GM12872 (cell line): ENCODE results near the gene TRABD.

Source experiments
- TF ChIP-seq, protein P1 (sequence below): IDR thresholded peaks from 3 replicates; pipeline ENCODE4 v1.5.1; 2011; ENCODE audit warnings: low read depth, mild to moderate bottlenecking, low read length, moderate library complexity; ENCODE audit not compliant: insufficient read depth

The TRABD gene

GRCh38 chr22:50186181-50186714 lies 535 bp downstream of the TRABD start:
- TF ChIP-seq, protein P1, sequence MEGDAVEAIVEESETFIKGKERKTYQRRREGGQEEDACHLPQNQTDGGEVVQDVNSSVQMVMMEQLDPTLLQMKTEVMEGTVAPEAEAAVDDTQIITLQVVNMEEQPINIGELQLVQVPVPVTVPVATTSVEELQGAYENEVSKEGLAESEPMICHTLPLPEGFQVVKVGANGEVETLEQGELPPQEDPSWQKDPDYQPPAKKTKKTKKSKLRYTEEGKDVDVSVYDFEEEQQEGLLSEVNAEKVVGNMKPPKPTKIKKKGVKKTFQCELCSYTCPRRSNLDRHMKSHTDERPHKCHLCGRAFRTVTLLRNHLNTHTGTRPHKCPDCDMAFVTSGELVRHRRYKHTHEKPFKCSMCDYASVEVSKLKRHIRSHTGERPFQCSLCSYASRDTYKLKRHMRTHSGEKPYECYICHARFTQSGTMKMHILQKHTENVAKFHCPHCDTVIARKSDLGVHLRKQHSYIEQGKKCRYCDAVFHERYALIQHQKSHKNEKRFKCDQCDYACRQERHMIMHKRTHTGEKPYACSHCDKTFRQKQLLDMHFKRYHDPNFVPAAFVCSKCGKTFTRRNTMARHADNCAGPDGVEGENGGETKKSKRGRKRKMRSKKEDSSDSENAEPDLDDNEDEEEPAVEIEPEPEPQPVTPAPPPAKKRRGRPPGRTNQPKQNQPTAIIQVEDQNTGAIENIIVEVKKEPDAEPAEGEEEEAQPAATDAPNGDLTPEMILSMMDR: no peak

DNA sequence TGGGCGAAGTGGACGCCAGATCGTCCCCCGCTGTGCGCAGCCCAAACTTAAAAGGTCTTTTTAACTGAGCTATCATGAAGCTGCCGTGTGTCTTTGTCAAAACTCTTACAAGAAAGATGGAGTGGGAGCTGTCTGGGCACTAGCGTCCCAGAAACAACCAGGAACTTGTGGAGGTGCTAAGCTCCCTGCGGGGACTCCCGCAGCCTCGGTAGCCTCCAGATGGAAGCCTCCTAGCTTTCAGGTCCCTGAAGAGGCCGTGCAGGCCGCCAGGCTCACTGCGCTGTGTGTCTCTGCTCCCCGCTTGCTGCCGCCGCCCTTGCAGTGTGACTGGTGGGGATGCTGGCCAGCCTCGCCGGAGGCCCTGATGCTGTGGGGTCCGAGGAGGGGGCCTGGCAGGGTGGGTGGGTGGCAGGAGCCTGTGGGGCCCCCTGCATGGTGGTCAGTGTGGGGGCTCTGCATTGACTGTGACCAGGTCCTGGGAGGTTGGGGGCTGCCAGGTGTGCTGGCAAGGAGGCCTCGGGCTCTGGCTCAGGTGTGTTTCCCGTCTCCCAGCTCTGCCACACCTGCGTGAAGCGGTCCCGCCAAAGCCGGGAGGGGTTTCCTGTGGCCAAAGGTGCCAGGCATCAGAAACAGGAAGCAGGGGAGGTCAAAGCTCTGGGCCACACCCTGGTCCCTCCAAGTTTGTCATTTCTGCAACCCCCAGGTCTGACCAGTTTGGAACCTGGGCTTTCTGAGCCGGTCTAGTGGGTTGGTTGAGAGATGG lies 1.2 kb downstream of the TRABD start:
- TF ChIP-seq, protein P1: no peak

- TF ChIP-seq, protein P1: no peak
Measured at GRCh38 chr22:50188356-50188755, 2.6 kb downstream of the TRABD start.

DNA sequence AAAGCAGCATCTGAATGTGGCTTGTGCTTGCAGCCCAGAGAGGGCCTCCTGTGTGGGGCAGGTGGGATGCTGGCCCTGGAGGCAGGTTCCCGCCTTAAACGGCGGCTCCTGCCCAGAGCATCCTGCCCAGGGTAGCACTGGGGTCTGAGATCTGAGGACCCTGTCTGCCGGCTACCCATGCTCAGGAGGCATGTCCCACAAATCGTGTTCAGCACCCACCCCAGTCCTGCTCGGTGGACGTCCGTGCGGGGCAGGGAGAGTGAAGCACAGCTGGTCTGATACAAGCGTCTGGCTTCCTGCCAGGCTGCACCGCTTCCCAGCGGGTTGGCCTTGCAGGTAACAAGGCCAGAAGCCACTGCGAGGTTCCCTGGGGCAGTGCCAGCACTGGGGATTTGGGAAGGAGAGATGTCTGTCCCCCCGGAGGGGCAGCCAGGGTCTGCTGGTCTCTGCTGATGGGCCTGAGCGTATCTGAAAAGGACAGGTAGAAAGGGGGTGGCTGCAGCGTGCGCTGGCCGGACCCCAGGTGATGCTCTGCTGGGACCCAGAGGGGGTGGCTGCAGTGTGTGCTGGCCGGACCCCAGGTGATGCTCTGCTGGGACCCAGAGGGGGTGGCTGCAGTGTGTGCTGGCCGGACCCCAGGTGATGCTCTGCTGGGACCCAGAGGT lies 3.6 kb downstream of the TRABD start:
- TF ChIP-seq, protein P1: no peak

- TF ChIP-seq, protein P1: no peak
Measured at GRCh38 chr22:50189849-50190181, 4.1 kb downstream of the TRABD start.

DNA sequence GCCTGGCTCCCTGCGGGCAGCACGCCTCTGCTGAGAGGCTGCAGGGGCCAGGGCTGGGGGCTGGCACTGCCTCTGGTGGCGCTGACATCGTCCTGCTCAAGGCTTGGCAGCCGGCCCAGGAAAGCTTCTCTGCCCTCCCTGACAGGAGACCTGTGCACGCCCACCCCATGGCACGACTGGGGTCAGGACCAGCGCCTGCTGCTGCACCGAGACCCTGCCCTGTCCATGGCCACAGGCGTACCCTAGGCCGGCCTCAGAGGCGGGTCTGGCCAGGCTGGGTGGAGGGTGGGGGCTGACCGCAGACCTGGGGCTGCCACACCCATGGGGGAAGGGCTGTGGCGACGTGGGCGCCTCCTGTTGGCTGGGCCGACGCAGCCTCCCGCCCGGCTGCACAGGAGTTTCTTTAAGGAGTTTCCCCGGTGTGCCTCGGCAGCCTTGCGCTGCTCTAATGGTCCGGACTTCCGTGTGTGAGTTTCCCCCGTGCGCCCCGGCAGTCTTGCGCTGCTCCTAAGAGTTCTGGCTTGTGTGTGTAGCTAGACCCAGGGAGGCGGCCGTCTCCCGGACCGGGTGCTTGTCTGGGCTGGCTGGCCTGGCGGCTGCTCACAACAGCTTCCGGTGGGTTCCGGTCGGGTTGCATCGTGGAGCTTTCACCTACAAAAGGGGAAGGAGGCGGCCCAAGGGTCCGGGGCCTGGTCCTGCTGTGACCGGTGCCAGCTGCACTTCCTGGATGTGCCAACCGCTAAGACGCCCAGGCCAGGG lies 4.6 kb downstream of the TRABD start:
- TF ChIP-seq, protein P1: peak; percentile 45; the same call in 2 of the 3 replicates
